Right lobe of liver (tissue), 6 donors: ENCODE results near the gene CYP20A1. TPM values are rescaled to one million over a fixed set of nuclear protein-coding genes. Genes with fewer than 3 reads are reported as not detected.
A peak's percentile ranks its signal among the peaks of the same experiment; 100 is the strongest.
"Not testable (repeated sequence)": the region's sequence is repeated elsewhere in the genome, so short reads cannot be mapped to it uniquely, and the experiment has no call there.

ENCODE experiments used
- ATAC-seq, 4 donors: fragments of 200-7000 bp; cut with Tn5 transposase; one replicate each; pipeline ENCODE4 v1.9.1; 2020; ENCODE audit warnings: mild to moderate bottlenecking in 4 of 4, moderate library complexity in 4 of 4
- DNase-seq, 3 donors: peaks; one replicate each; pipeline ENCODE4 v3.0.0-alpha.2; 2020
- H3K27ac ChIP-seq, 3 donors: fragments of 200-600 bp; one replicate each; pipeline ENCODE4 v1.8.0; 2022
- H3K27me3 ChIP-seq, 2 donors: fragments of 200-600 bp; one replicate each; pipeline ENCODE4 v1.8.0; 2022
- H3K36me3 ChIP-seq, 4 donors: fragments of 200-600 bp; sonication (generic) in 1 of 4; one replicate each; pipeline versions ENCODE4 v1.5.1 to v1.8.0; 2017 to 2022; ENCODE audit warnings: control low read depth in 1 of 4
- H3K4me1 ChIP-seq, 4 donors: fragments of 200-600 bp; sonication (generic) in 1 of 4; one replicate each; pipeline versions ENCODE4 v1.5.1 to v1.8.0; 2017 to 2022; ENCODE audit warnings: control low read depth in 1 of 4
- H3K4me3 ChIP-seq, 3 donors: fragments of 200-600 bp; one replicate each; pipeline ENCODE4 v1.8.0; 2022
- H3K9me3 ChIP-seq, 4 donors: fragments of 200-600 bp; sonication (generic) in 1 of 4; one replicate each; pipeline versions ENCODE4 v1.5.1 to v1.8.0; 2017 to 2022; ENCODE audit warnings: control low read depth in 1 of 4
- CTCF ChIP-seq, 4 donors: fragments of 200-600 bp in 3 of 4; fragments of 450-650 bp in 1 of 4; IDR thresholded peaks; one replicate each; pipeline versions ENCODE4 v1.5.1 to v1.8.0; 2016 to 2022; ENCODE audit warnings: antibody characterized with exemption in 4 of 4, mild to moderate bottlenecking in 2 of 4
- POLR2A ChIP-seq: fragments of 450-650 bp; IDR thresholded peaks from one replicate; pipeline ENCODE4 v1.6.1; 2017; ENCODE audit warnings: antibody characterized with exemption, mild to moderate bottlenecking
- WGBS: methylation state at CpG from one replicate; pipeline ENCODE4 v1.1.6; 2018; ENCODE audit warnings: low coverage, low lambda C conversion rate; ENCODE audit not compliant: insufficient coverage; ENCODE audit errors: missing lambda C conversion rate; 5-methylcytosine and 5-hydroxymethylcytosine counted together
- intact Hi-C, 2 donors: fragments of 100-400 bp; cut with DNase I; formaldehyde crosslinking; loops; one replicate each; pipeline versions ENCODE4 v1.11.2 to v1.14.1; 2022
- total RNA-seq, 6 experiments: library from RNA; depleted of rRNA in 2 of 6; stranded (reverse); fragments of >200 nt in 2 of 6; fragmentation: NEBNext Ultra II Directional in 3 of 6; extraction: Animal tissue kit (Norgen Biotek cat#: 25700) in 3 of 6; gene quantifications; one replicate each; pipeline versions ENCODE4 v1.1.0 to v1.2.4, GENCODE V29; 2016 to 2023
- donor health status: DM: no; HTN: yes; CAD: no.
- donor health status: DM: no; HTN: no; CAD: no.
- donor health status: DM: no; HTN: no; CAD: no.
- donor health status: DM: no; HTN: yes; CAD: no.
- donor health status: DM: no; HTN: yes; CAD: no.

CYP20A1 gene
- total RNA-seq, 6 experiments from 2014 or later, result 13.1 to 20.8 (median 16.4) TPM

- peaks cover 0 to 25% (median 6%) of the 10 kb centered on the region in 4 donors for H3K36me3 ChIP-seq
- H3K4me1 ChIP-seq, result no peaks in the 10 kb centered on the region
- H3K27ac ChIP-seq, result no peak overlapping the region
- no peak for ATAC-seq
- intact Hi-C loops, result no loop called here
- TF ChIP-seq CTCF (IDR thresholded peaks at IDR 0.05), result no peak
- no peak for TF ChIP-seq POLR2A
- no peak for DNase-seq
- H3K27me3 ChIP-seq, result no peaks in the 10 kb centered on the region
- H3K9me3 ChIP-seq, result no peaks in the 10 kb centered on the region
- no peak overlapping the region for H3K4me3 ChIP-seq
Measured at GRCh38 chr2:203200866-203201265, 38.0 kb upstream of the CYP20A1 start.

GRCh38 chr2:203201426-203201825 is 37.4 kb upstream of the CYP20A1 start:
- TF ChIP-seq POLR2A (no peak), CTCF (IDR thresholded peaks at IDR 0.05) (no peak)
- DNase-seq, result no peak
- Histone ChIP-seq H3K4me1 (no peaks in the 10 kb centered on the region), H3K27me3 (no peaks in the 10 kb centered on the region), H3K9me3 (no peaks in the 10 kb centered on the region), H3K27ac (no peak overlapping the region), H3K36me3 (peaks cover 0 to 28% (median 5%) of the 10 kb centered on the region in 4 donors), H3K4me3 (no peak overlapping the region)
- intact Hi-C loops, result no loop called here
- no peak for ATAC-seq
- 94% methylated on average over 5 of the region's 5 CpGs for WGBS

GRCh38 chr2:203209538-203209937 is 29.3 kb upstream of the CYP20A1 start:
- H3K4me1 ChIP-seq, result no peaks in the 10 kb centered on the region
- no peaks in the 10 kb centered on the region for H3K9me3 ChIP-seq
- WGBS, result 100% methylated on average over 1 of the region's 1 CpG
- DNase-seq, result no peak
- H3K36me3 ChIP-seq, result peaks cover 0 to 34% (median 7%) of the 10 kb centered on the region in 4 donors
- ATAC-seq, result peak in 1 of 4 donors; percentile 56
- H3K27me3 ChIP-seq, result no peaks in the 10 kb centered on the region
- intact Hi-C loops, result no loop called here
- no peak overlapping the region for H3K27ac ChIP-seq
- TF ChIP-seq POLR2A (no peak), CTCF (IDR thresholded peaks at IDR 0.05) (no peak)
- no peak overlapping the region for H3K4me3 ChIP-seq

- intact Hi-C loops, result no loop called here
- 100% methylated on average over 2 of the region's 2 CpGs for WGBS
- peak; percentile 75 to 82 (median 76) for ATAC-seq
Measured at GRCh38 chr2:203225423-203226039, 13.3 kb upstream of the CYP20A1 start.

GRCh38 chr2:203229674-203230073 is 9.1 kb upstream of the CYP20A1 start:
- WGBS, result 25% methylated on average over 1 of the region's 2 CpGs
- H3K27ac ChIP-seq, H3K4me3 ChIP-seq, H3K27me3 ChIP-seq, H3K9me3 ChIP-seq, DNase-seq, H3K4me1 ChIP-seq, H3K36me3 ChIP-seq, intact Hi-C loops: not testable (repeated sequence)
- ATAC-seq, result peak in 2 of 4 donors; percentile 42 to 45

More at GRCh38 chr2:203225423-203226039, 13.3 kb upstream of the CYP20A1 start:
- Histone ChIP-seq H3K36me3 (no peaks in the 10 kb centered on the region), H3K4me3 (no peak overlapping the region), H3K9me3 (no peaks in the 10 kb centered on the region), H3K27me3 (no peaks in the 10 kb centered on the region), H3K27ac (no peak overlapping the region), H3K4me1 (no peaks in the 10 kb centered on the region)
- no peak for DNase-seq
- no peak for TF ChIP-seq POLR2A
- TF ChIP-seq CTCF (IDR thresholded peaks at IDR 0.05), result peak; percentile 59 to 63 (median 60)
